Measurements from ENCODE around the gene ACSS2. TPM values are rescaled to one million over a fixed set of nuclear protein-coding genes. Genes with fewer than 3 reads are reported as not detected.
A peak's percentile ranks its signal among the peaks of the same experiment; 100 is the strongest.

ACSS2 gene
- total RNA-seq, 1 donor from 2014 or later: 18.7 TPM

- H3K4me2 ChIP-seq (ENCODE audit: low read length): no peak overlapping the region
- TF ChIP-seq EZH2 (IDR thresholded peaks at IDR 0.05; ENCODE audit: insufficient read depth, low read length) (no peak), CTCF (IDR thresholded peaks at IDR 0.05; ENCODE audit: insufficient read depth, low read depth, low read length) (no peak)
- DNase-seq (ENCODE audit: low read depth) (no peak), FAIRE-seq (no peak)
- no peaks in the 10 kb centered on the region for H3K79me2 ChIP-seq (ENCODE audit: insufficient read depth, low read length)
- no peaks in the 10 kb centered on the region for H3K36me3 ChIP-seq (ENCODE audit: insufficient read depth, low read length)
- peaks cover 23% of the 10 kb centered on the region for H3K27me3 ChIP-seq (ENCODE audit: insufficient read depth, low read length)
- Mint-ChIP-seq H3K9me3 (ENCODE audit: unreplicated experiment) (no peaks in the 10 kb centered on the region), H3K4me1 (ENCODE audit: low read depth, unreplicated experiment) (no peaks in the 10 kb centered on the region), H3K27me3 (ENCODE audit: low read depth, unreplicated experiment) (peaks cover 18% of the 10 kb centered on the region), H3K4me3 (ENCODE audit: unreplicated experiment) (no peak overlapping the region), H3K27ac (ENCODE audit: unreplicated experiment) (no peak overlapping the region), H3K36me3 (ENCODE audit: low read depth, unreplicated experiment) (no peaks in the 10 kb centered on the region)
- no peak overlapping the region for H3K4me3 ChIP-seq (ENCODE audit: insufficient read depth, low read depth, low read length)
- H3K9me3 ChIP-seq (ENCODE audit: insufficient read depth, low read depth, low read length): no peaks in the 10 kb centered on the region
- H4K20me1 ChIP-seq (ENCODE audit: insufficient read depth, low read length): no peaks in the 10 kb centered on the region
- no peaks in the 10 kb centered on the region for H3K4me1 ChIP-seq (ENCODE audit: insufficient read depth, low read length)
- H3K9ac ChIP-seq (ENCODE audit: low read length): no peak overlapping the region
- H3K27ac ChIP-seq (ENCODE audit: low read depth, low read length): no peak overlapping the region
- H2AFZ ChIP-seq (ENCODE audit: low read depth, low read length): no peak overlapping the region
Measured at GRCh38 chr20:34831936-34832335, 44.5 kb upstream of the ACSS2 start.

- no peaks in the 10 kb centered on the region for H3K4me1 ChIP-seq (ENCODE audit: insufficient read depth, low read length)
- DNase-seq (ENCODE audit: low read depth) (no peak), FAIRE-seq (no peak)
- Mint-ChIP-seq H3K4me3 (ENCODE audit: unreplicated experiment) (no peak overlapping the region), H3K4me1 (ENCODE audit: low read depth, unreplicated experiment) (no peaks in the 10 kb centered on the region), H3K9me3 (ENCODE audit: unreplicated experiment) (no peaks in the 10 kb centered on the region), H3K36me3 (ENCODE audit: low read depth, unreplicated experiment) (no peaks in the 10 kb centered on the region), H3K27ac (ENCODE audit: unreplicated experiment) (no peak overlapping the region), H3K27me3 (ENCODE audit: low read depth, unreplicated experiment) (peaks cover 18% of the 10 kb centered on the region)
- no peak overlapping the region for H3K9ac ChIP-seq (ENCODE audit: low read length)
- H3K9me3 ChIP-seq (ENCODE audit: insufficient read depth, low read depth, low read length): no peaks in the 10 kb centered on the region
- H3K27ac ChIP-seq (ENCODE audit: low read depth, low read length): no peak overlapping the region
- no peaks in the 10 kb centered on the region for H3K36me3 ChIP-seq (ENCODE audit: insufficient read depth, low read length)
- H3K4me2 ChIP-seq (ENCODE audit: low read length): no peak overlapping the region
- H3K4me3 ChIP-seq (ENCODE audit: insufficient read depth, low read depth, low read length): no peak overlapping the region
- no peaks in the 10 kb centered on the region for H3K79me2 ChIP-seq (ENCODE audit: insufficient read depth, low read length)
- H3K27me3 ChIP-seq (ENCODE audit: insufficient read depth, low read length): peaks cover 23% of the 10 kb centered on the region
- H4K20me1 ChIP-seq (ENCODE audit: insufficient read depth, low read length): no peaks in the 10 kb centered on the region
- no peak overlapping the region for H2AFZ ChIP-seq (ENCODE audit: low read depth, low read length)
- no peak for TF ChIP-seq EZH2 (IDR thresholded peaks at IDR 0.05; ENCODE audit: insufficient read depth, low read length)
- TF ChIP-seq CTCF (IDR thresholded peaks at IDR 0.05; ENCODE audit: insufficient read depth, low read depth, low read length): peak; percentile 44
Measured at GRCh38 chr20:34834459-34834893, 41.9 kb upstream of the ACSS2 start.

DNA sequence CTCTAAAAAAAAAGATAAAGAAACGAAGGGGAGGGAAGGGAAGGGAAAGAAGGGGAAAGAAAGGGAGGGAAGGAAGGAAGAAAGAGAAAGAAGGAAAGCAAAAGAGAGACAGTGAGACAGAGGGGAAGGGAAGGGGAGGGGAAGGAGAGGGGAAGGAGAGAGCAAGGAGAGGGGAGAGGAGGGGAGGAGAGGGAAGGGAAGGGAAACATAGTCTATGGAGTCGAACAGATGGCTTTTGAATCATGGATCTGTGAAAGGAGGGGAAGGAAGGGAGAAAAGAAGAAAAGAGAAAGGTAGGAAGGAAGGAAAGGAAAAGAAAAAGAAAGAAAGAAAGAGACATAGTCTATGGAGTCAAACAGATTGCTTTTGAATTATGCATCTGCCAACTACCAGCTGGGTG, 34.3 kb upstream of the ACSS2 start:
- Mint-ChIP-seq H3K27me3 (ENCODE audit: low read depth, unreplicated experiment) (peaks cover 3% of the 10 kb centered on the region), H3K27ac (ENCODE audit: unreplicated experiment) (no peak overlapping the region), H3K4me3 (ENCODE audit: unreplicated experiment) (no peak overlapping the region), H3K4me1 (ENCODE audit: low read depth, unreplicated experiment) (peaks cover 5% of the 10 kb centered on the region), H3K36me3 (ENCODE audit: low read depth, unreplicated experiment) (peaks cover 4% of the 10 kb centered on the region), H3K9me3 (ENCODE audit: unreplicated experiment) (no peaks in the 10 kb centered on the region)
- Histone ChIP-seq H4K20me1 (ENCODE audit: insufficient read depth, low read length) (no peaks in the 10 kb centered on the region), H3K9ac (ENCODE audit: low read length) (no peak overlapping the region), H3K36me3 (ENCODE audit: insufficient read depth, low read length) (no peaks in the 10 kb centered on the region), H3K9me3 (ENCODE audit: insufficient read depth, low read depth, low read length) (no peaks in the 10 kb centered on the region), H3K27ac (ENCODE audit: low read depth, low read length) (no peak overlapping the region), H3K27me3 (ENCODE audit: insufficient read depth, low read length) (no peaks in the 10 kb centered on the region), H3K4me2 (ENCODE audit: low read length) (no peak overlapping the region), H3K4me1 (ENCODE audit: insufficient read depth, low read length) (no peaks in the 10 kb centered on the region), H2AFZ (ENCODE audit: low read depth, low read length) (no peak overlapping the region), H3K4me3 (ENCODE audit: insufficient read depth, low read depth, low read length) (no peak overlapping the region), H3K79me2 (ENCODE audit: insufficient read depth, low read length) (no peaks in the 10 kb centered on the region)
- FAIRE-seq (no peak), DNase-seq (ENCODE audit: low read depth) (no peak)
- TF ChIP-seq EZH2 (IDR thresholded peaks at IDR 0.05; ENCODE audit: insufficient read depth, low read length) (no peak), CTCF (IDR thresholded peaks at IDR 0.05; ENCODE audit: insufficient read depth, low read depth, low read length) (no peak)
